ENCODE measurements around the gene LRRC8E.
"Not testable (repeated sequence)": the region's sequence is repeated elsewhere in the genome, so short reads cannot be mapped to it uniquely, and the experiment has no call there.

The LRRC8E gene

DNA sequence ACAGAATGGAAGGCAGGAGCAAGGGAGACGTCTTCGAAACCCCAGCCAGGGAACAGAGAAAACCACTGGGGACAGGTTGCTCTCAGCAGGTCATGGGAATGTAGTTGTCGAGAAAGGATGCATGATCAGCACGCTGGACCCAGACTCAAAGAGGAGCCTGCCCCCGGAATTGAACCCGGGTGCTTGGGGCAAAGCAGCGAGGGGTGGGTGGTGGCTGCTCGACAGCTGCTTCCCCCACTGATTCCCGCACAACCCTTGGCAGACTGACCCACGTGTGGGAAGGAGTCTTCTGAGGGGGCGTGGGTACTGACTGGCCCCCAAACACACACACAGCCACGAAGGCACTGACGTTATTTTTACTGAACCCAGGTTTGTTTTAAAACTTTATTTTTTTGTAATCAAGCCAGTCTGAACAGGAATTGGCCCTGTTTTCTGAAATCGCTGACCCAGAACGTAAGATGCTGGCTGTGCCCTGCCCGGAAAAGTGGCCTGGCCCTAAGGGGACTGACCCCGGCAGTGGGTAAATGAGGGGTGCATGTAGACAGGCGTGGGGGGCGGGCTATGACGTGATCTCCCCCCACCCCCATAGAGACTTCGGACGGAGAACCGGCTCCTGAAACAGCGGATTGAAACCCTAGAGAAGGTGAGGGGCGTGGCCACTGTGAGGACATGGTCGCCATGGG lies 32.7 kb upstream of the LRRC8E start:
- DNase-seq (ENCODE audit: low spot score) = no peak

DNA sequence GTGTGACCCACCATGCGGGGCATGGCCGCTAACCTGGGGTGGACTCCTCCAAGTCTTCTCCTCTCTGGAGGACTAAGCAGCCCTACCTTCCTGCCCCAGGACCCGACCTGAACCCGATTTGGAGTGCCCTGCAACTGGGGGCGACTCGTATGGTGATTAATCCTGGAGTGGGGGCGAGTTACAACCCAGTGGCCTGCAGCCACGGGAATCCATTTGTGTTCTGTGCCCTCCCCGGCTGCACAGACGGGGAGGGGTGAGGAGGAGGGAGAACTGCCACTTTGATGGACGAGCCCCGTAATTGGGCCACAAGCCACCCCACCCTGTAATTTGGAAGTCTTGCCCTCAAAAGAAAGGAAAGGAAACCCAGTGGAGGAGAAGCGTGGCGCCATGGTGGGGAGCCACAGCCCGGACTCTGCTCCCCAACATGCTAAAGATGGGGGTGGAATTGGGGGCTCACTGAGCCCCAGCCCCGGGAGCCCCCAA lies 32.2 kb upstream of the LRRC8E start:
- peak; percentile 63 for DNase-seq (ENCODE audit: low spot score)

DNA sequence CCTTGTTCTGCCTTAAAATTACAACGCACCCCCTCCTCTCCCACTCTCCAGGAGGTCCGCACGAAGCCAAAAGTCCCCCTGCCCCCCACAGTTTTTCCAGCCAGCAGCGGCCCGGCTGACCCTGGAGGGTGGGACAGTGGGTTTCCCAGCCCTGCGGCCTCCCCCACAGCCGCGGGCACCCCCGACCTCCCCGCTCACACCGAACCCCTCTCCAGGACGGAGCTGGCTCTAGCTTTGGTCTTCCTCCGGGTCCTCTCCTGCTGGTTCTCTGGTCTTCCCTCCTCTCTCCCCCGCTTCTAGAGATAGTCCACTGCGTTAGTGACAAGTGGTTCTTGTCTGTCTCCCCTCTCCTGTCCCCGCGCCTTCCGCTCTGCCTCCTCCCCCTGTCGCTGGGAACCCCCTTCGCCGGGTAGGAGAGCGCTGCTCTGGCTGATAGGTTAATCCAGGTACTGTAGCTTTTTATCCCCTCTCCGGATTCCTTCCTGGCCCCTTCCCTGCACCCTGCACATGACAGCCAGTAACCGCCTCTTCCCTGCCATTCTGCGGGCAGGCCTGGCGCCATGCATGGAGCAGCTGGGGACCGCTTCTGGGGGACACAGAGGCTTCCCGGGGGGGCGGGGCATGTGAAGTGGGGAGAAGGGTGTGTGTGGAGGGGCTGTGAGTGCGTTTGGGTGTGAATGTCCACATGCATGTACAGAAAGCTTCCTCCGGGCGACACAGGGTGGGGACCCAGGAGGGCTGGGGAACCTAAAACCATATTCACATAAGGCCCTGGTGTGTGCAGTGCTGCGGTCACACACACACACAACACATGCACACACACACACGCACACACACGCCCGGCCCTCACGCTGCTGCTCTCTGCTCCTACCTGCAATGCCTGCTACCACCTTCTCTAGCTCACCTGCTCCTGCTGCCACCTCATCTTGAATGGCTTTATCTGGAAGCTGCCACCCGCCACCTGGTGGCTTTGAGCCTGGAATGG lies 31.3 kb upstream of the LRRC8E start:
- DNase-seq (ENCODE audit: low spot score) = peak; percentile 60

DNA sequence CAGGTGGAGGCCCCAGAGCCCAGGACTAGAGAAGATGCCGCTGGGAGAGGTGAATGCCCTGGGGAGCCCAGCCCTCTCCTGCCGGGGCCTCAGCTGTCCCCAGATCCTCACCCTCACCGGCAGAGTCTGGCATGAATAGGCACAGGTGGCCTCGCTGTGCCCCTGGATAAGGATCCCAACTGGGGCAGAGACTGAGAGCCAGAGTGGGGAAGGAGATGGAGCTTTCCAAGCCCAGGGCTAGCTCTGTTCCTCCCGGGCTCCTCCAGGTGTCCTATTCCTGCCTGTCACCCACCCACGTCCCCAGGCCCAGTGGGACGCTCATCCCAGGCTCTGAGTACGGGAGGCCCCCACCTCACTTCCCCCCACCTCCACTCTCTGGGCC lies 30.6 kb upstream of the LRRC8E start:
- peak; percentile 45 for DNase-seq (ENCODE audit: low spot score)

DNA sequence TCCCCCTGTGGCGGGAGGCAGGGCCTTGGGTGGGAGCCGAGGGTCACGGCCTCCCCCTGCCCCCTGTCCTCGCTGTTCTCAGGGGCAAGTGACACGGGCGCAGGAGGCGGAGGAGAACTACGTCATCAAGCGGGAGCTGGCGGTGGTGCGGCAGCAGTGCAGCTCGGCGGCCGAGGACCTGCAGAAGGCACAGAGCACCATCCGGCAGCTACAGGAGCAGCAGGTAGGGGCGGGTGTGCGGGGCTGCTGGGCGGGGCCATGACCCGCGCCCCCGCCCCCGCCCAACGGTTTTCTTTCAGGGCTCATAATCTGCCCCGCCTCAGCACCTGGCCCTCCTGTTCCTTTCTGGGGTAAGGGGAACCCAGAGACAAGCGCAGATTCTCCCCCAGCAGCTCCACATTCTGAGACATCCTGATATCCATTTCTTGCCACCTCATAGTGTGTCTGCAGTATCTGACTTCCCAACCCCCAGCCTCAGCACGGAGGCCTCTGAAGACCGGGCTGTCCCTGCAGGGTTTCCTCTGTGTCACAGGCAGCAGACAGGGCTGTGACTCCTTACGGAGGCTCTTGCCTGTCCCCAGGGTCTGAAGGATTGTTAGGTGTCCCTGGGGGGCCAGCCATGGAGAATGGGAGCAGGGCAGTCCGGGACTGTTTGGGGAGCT lies 30.1 kb upstream of the LRRC8E start:
- DNase-seq (ENCODE audit: low spot score) = peak; percentile 62

DNA sequence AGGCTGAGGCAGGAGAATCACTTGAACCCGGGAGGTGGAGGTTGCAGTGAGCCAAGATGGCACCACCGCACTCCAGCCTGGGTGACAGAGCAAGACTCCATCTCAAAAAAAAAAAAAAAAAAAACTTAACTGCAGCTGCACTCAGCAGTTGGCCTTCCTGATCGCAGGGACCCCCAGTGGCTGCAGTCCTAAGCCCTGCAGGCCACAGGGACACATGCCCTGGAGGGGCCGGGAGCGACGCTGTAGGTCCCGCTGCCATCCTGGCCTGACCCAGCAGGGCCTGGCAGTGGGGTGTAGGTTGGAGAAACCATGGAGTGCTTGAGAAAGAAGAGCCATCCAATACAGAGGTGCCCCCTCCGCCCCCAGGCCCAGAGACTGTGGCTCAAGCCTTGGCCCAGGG lies 29.2 kb upstream of the LRRC8E start:
- not testable (repeated sequence) for DNase-seq (ENCODE audit: low spot score)

DNA sequence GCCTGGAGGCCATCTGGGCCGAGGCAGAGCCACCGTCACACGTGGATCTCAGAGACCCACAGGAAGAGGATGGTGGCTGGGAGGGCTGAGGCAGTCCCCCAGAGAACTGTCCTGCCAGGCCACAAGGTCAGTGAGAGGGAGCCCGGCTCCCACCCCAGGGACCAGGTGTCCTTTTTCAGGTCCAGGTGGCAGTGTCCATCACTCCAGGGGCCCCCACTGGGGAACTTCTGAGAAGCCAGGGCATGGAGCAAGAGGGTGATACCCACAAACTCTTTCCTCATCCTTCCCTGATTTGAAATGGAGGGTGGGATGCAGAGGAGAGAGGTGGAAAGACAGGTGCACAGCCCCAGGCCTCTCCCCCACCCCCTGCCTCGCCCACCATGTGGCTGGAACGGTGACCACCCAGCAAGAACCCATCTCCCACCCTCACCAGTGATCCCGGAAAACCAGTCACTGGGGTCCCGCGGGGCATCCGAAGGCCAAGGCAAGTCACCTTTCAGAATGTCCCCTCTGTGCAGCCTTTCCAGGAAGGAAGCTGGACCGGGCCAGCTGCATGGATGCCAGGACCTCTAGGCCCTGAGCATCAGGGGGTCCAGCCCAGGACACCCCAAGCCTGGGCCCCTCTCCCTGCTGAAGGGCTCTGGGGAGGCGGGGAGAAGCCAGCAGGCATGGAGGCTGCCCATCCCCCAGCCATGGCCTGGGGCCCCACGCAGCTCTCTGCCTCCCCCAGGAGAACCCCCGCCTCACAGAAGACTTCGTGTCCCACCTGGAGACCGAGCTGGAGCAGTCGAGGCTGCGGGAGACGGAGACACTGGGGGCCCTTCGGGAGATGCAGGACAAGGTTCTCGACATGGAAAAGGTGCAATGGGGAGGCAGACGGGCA lies 28.2 kb upstream of the LRRC8E start:
- peak; percentile 60 for DNase-seq (ENCODE audit: low spot score)

DNA sequence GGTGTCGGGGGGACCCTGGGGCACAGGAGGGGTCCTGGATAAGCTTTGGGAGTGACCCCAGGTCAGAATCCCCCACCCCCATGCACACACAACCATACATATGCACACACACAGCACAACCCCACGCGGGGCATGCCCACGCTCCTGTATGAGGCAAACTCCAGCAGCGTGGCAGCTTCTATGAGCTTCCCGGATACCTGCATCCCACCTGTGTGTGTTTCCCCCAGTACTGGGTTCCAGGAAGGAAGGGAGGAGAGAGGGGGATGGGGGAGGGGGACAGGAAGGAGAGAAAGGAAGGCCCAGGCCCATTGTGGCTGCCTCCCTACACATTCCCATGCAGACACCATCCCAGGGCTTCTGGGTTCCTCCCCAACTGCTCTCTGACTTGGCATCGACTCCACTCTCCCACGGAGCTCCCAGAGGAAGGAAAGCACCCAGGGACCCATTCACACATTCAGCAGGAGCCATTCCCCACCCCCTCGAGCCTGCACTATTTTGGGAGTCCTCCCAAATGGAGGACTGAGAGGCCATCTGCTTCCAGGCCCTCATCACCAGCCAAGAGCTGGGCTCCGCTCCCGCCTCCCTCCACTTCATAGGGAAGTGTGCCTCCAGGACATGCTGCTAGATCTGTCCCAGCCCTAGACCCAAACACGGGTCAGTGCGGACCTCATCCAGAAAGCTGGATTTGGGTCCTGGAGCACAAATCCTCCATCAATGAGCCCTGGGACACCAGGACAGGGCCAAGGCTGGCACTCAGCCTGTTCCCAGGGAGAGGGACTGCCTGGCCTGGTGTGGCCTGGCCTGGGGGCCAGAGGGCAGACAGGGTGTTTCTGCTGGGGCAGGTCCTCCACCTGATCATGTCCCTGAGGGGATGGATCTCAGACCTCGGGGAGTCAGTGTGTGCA lies 27.3 kb upstream of the LRRC8E start:
- DNase-seq (ENCODE audit: low spot score) = peak; percentile 58

DNA sequence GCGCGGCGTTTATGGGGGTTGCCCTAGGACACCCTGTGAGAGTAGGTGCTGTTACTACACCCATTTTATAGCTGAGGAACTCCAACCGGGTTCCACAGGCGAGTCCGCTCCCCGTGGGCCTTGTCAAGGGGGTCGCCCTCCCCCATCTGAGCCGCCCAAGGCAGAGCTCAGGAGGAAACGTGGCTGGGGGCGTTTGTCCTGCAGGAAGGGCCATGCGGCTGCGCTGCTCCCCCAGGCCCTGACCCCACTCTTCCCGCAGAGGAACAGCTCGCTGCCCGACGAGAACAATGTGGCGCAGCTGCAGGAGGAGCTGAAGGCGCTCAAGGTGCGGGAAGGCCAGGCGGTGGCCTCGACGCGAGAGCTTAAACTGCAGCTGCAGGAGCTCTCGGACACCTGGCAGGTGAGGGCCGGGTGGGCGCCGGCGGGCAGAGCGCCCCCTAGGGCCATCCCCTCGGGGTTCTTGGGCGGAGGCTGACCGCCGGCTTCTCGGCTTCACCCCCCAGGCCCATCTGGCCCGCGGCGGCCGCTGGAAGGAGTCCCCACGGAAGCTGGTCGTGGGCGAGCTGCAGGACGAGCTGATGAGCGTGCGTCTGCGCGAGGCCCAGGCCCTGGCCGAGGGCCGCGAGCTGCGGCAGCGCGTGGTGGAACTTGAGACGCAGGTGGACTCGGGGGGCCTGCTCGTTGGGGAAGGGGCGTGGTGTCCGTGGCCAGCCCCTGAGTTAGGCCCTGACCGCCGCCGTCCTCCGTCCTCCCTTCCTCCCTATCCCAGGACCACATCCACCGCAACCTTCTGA lies 26.5 kb upstream of the LRRC8E start:
- no peak for DNase-seq (ENCODE audit: low spot score)

DNA sequence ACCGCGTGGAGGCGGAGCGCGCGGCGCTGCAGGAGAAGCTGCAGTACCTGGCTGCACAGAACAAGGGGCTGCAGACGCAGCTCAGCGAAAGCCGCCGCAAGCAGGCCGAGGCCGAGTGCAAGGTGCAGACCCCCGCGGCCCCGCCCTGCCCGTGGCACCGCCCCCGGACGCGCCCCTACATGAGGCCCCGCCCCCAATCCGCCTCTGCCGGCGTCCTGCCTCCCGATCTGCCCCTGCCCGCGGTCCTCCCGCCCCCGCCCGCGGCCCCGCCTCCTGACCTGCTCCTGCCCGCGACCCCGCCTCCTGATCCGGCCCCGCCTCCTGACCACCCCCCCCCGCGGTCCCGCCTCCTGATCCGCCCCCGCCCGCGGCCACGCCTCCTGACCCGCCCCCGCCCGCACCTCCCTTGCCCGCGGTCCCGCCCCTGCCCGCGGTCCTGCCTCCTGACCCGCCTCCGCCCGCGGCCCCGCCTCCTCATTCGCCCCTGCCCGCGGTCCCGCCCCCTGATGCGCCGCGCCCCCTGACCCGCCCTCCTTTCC lies 25.8 kb upstream of the LRRC8E start:
- peak; percentile 84 for DNase-seq (ENCODE audit: low spot score)

DNA sequence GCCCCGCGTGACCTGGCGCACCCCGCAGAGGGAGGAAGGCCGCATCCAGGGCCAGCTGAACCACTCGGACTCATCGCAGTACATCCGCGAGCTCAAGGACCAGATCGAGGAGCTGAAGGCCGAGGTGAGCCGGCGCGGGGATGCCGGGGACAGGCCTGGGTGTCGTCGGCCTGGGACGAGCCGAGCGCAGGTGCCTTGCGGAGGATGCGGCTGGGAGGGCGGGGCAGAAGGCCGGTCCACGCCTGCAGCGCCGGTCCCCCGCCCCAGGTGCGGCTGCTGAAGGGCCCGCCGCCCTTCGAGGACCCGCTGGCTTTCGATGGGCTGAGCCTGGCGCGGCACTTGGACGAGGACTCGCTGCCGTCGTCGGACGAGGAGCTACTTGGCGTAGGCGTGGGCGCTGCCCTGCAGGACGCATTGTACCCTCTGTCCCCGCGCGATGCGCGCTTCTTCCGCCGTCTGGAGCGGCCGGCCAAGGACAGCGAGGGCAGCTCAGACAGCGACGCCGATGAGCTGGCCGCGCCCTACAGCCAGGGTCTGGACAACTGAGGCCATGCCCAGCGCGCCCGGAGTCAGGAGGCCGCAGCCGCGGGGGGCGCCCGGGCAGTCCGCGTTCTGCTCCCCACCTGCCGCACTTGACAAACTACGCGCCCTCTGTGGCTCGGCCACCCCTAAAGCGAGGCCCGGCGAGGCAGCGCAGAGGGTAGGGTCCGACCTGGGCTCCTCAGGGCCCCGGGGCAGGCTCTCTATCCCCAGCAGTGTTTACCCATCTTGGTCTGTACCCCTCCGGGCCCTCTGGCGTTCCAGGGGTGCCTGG lies 24.9 kb upstream of the LRRC8E start:
- DNase-seq (ENCODE audit: low spot score) = no peak

DNA sequence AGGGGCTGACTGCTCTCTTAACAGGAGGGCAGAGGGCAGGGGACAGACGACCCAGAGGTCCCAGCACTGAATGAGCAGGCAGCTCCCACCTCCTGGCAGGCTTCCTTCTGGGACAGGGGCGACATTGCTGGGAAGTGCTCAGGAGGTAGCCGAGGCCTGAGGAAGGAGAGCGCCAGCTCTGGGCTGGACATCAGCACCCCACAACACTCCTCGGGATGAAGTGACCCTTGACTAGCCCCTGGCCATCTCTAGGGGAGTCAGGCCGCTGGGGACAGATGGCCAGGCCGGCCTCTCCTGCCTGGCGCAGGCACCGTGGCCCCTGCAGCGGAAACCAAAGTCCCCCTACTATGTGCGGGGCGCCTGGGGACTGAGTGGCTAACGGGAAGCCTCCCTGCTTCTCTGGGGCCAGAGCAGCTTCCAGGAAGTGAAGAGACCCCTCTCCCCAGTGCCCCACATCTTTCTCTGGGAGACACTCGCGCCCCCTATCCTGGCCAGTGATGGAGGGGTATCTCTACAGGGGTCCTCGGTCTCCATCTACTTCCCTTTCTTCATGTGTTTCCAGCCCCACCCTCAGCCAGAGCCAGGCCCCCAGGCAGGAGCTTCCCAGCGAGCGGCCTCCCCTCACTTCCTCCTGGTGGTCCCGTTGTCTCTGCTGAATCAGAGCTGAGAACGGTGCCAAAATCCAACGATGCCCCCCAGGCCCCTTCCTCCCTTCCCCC lies 24.2 kb upstream of the LRRC8E start:
- peak; percentile 64 for DNase-seq (ENCODE audit: low spot score)

DNA sequence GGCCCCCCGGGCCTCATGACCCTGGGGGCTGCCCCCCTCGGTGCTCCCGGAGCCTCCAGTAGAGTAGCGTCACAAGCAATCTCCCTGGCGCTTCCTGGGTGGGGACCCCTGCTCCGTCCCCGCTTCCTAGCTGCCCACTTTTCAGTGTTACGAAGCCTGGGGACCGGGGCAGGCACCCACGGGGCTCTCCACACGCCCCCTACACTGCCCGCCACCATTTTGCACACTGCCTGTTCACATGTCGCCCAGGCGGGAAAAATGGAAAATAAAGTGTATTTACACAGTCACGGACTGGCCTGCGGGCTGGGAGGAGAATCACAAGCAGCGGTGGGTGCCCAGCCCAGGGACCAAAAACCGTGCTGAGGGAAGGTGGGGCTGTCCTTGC lies 23.6 kb upstream of the LRRC8E start:
- no peak for DNase-seq (ENCODE audit: low spot score)

DNA sequence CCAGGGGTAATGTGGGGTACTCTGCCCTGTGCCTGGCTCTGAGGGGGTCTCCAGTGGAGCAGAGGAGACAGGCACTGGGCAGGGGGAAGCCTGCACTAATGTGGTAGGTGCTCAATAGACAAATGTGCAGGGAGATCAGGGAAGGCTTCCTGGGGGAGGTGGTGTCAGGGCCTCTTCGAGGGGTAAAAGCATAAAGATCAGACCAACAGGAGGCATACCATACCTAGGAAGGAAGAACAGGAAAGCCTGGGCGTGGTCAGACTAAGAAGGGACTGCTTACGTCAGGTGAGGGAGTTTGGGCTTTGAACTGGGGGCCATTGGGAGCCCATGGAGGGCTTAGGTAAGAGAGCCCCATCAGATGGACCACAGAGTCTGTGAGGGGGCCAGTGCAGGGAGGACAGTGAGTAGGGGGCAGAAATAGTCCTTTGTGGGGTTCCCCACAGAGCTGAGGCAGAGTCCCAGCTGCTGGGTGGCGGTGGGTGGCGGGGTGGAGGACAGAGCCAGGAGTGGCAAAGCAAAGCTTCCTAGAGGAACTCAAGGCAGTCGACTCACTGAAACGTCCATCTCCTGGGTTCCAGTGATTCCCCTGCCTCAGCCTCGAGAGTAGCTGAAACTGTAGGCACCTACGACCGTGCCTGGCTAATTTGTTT lies 22.9 kb upstream of the LRRC8E start:
- no peak for DNase-seq (ENCODE audit: low spot score)

DNA sequence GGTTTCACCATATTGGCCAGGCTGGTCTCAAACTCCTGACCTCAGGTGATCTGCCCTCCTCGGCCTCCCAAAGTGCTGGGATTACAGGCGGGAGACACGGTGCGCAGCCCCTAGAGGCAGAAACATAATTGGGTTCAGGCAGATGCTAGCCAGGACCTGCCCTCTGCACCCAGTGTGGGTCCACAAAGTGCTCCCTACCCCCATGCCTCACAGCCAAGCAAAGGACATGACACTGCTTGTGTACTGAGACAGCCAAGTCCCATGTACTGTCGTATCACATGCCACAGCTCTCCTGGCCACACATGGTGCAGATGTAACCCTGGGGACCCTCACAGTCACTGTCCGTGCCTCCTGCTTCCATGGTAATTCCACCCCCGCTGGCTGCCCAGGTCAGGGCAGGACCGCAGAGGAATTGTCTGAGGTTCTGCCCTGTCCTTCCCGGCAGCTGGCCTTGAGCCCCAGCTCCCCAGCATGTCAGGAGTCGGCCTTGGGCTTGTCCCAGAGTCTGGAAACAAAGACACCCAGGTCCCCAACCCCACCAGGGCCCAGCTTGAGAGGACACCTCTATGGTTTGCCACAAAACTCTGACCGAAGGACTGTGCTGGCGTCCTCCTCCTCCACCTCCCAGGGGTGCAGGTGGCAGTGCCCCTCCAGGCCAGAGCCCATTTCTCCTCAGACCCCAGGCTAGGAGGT lies 21.8 kb upstream of the LRRC8E start:
- no peak for DNase-seq (ENCODE audit: low spot score)

DNA sequence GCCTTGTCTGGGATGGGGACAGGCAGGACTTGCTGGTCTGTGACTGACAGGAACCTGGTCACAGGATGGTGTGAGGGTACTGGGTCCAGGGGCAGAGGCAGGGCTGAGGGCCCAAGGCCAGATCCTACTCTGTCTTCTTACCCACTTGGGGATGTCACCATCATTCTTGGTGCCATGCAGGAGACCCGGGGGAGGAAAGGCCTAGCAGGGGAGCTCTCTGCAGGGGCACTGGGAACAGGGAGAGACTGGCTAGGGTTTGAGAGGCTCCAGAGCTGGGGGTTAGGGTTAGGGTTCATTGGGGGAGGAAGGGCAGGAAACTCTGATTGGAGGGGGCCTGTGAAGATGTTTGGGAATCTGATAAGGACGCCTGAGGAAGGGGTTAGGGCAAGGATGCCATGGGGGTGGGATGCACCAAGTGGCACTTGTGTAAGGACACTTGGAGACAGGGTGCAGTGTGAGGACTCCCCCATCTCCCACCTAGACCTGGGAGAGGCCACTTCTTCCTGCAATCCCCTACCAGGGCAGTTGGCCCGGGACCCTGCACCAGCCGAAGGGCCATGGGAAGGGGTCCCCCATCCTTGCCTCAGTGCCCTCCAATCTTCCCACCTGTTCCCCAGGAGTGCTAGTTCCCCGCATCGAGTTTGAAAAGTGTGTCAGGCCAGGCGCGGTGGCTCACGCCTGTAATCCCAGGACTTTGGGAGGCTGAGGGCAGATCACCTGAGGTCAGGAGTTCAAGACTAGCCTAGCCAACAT lies 21.0 kb upstream of the LRRC8E start:
- peak; percentile 60 for DNase-seq (ENCODE audit: low spot score)

All from left forelimb (tissue), 1 donor.